ENCODE results near the gene EVI5L.
A peak's percentile ranks its signal among the peaks of the same experiment; 100 is the strongest.

Gene EVI5L

DNA sequence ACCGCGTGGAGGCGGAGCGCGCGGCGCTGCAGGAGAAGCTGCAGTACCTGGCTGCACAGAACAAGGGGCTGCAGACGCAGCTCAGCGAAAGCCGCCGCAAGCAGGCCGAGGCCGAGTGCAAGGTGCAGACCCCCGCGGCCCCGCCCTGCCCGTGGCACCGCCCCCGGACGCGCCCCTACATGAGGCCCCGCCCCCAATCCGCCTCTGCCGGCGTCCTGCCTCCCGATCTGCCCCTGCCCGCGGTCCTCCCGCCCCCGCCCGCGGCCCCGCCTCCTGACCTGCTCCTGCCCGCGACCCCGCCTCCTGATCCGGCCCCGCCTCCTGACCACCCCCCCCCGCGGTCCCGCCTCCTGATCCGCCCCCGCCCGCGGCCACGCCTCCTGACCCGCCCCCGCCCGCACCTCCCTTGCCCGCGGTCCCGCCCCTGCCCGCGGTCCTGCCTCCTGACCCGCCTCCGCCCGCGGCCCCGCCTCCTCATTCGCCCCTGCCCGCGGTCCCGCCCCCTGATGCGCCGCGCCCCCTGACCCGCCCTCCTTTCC, 32.5 kb downstream of the EVI5L start:
- peak; percentile 83 for DNase-seq

DNA sequence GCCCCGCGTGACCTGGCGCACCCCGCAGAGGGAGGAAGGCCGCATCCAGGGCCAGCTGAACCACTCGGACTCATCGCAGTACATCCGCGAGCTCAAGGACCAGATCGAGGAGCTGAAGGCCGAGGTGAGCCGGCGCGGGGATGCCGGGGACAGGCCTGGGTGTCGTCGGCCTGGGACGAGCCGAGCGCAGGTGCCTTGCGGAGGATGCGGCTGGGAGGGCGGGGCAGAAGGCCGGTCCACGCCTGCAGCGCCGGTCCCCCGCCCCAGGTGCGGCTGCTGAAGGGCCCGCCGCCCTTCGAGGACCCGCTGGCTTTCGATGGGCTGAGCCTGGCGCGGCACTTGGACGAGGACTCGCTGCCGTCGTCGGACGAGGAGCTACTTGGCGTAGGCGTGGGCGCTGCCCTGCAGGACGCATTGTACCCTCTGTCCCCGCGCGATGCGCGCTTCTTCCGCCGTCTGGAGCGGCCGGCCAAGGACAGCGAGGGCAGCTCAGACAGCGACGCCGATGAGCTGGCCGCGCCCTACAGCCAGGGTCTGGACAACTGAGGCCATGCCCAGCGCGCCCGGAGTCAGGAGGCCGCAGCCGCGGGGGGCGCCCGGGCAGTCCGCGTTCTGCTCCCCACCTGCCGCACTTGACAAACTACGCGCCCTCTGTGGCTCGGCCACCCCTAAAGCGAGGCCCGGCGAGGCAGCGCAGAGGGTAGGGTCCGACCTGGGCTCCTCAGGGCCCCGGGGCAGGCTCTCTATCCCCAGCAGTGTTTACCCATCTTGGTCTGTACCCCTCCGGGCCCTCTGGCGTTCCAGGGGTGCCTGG, 33.3 kb downstream of the EVI5L start:
- no peak for DNase-seq

DNA sequence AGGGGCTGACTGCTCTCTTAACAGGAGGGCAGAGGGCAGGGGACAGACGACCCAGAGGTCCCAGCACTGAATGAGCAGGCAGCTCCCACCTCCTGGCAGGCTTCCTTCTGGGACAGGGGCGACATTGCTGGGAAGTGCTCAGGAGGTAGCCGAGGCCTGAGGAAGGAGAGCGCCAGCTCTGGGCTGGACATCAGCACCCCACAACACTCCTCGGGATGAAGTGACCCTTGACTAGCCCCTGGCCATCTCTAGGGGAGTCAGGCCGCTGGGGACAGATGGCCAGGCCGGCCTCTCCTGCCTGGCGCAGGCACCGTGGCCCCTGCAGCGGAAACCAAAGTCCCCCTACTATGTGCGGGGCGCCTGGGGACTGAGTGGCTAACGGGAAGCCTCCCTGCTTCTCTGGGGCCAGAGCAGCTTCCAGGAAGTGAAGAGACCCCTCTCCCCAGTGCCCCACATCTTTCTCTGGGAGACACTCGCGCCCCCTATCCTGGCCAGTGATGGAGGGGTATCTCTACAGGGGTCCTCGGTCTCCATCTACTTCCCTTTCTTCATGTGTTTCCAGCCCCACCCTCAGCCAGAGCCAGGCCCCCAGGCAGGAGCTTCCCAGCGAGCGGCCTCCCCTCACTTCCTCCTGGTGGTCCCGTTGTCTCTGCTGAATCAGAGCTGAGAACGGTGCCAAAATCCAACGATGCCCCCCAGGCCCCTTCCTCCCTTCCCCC, 34.1 kb downstream of the EVI5L start:
- DNase-seq, result no peak

DNA sequence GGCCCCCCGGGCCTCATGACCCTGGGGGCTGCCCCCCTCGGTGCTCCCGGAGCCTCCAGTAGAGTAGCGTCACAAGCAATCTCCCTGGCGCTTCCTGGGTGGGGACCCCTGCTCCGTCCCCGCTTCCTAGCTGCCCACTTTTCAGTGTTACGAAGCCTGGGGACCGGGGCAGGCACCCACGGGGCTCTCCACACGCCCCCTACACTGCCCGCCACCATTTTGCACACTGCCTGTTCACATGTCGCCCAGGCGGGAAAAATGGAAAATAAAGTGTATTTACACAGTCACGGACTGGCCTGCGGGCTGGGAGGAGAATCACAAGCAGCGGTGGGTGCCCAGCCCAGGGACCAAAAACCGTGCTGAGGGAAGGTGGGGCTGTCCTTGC, 34.7 kb downstream of the EVI5L start:
- DNase-seq, result no peak

DNA sequence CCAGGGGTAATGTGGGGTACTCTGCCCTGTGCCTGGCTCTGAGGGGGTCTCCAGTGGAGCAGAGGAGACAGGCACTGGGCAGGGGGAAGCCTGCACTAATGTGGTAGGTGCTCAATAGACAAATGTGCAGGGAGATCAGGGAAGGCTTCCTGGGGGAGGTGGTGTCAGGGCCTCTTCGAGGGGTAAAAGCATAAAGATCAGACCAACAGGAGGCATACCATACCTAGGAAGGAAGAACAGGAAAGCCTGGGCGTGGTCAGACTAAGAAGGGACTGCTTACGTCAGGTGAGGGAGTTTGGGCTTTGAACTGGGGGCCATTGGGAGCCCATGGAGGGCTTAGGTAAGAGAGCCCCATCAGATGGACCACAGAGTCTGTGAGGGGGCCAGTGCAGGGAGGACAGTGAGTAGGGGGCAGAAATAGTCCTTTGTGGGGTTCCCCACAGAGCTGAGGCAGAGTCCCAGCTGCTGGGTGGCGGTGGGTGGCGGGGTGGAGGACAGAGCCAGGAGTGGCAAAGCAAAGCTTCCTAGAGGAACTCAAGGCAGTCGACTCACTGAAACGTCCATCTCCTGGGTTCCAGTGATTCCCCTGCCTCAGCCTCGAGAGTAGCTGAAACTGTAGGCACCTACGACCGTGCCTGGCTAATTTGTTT, 35.4 kb downstream of the EVI5L start:
- no peak for DNase-seq

DNA sequence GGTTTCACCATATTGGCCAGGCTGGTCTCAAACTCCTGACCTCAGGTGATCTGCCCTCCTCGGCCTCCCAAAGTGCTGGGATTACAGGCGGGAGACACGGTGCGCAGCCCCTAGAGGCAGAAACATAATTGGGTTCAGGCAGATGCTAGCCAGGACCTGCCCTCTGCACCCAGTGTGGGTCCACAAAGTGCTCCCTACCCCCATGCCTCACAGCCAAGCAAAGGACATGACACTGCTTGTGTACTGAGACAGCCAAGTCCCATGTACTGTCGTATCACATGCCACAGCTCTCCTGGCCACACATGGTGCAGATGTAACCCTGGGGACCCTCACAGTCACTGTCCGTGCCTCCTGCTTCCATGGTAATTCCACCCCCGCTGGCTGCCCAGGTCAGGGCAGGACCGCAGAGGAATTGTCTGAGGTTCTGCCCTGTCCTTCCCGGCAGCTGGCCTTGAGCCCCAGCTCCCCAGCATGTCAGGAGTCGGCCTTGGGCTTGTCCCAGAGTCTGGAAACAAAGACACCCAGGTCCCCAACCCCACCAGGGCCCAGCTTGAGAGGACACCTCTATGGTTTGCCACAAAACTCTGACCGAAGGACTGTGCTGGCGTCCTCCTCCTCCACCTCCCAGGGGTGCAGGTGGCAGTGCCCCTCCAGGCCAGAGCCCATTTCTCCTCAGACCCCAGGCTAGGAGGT, 36.5 kb downstream of the EVI5L start:
- no peak for DNase-seq

DNA sequence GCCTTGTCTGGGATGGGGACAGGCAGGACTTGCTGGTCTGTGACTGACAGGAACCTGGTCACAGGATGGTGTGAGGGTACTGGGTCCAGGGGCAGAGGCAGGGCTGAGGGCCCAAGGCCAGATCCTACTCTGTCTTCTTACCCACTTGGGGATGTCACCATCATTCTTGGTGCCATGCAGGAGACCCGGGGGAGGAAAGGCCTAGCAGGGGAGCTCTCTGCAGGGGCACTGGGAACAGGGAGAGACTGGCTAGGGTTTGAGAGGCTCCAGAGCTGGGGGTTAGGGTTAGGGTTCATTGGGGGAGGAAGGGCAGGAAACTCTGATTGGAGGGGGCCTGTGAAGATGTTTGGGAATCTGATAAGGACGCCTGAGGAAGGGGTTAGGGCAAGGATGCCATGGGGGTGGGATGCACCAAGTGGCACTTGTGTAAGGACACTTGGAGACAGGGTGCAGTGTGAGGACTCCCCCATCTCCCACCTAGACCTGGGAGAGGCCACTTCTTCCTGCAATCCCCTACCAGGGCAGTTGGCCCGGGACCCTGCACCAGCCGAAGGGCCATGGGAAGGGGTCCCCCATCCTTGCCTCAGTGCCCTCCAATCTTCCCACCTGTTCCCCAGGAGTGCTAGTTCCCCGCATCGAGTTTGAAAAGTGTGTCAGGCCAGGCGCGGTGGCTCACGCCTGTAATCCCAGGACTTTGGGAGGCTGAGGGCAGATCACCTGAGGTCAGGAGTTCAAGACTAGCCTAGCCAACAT, 37.2 kb downstream of the EVI5L start:
- no peak for DNase-seq

DNA sequence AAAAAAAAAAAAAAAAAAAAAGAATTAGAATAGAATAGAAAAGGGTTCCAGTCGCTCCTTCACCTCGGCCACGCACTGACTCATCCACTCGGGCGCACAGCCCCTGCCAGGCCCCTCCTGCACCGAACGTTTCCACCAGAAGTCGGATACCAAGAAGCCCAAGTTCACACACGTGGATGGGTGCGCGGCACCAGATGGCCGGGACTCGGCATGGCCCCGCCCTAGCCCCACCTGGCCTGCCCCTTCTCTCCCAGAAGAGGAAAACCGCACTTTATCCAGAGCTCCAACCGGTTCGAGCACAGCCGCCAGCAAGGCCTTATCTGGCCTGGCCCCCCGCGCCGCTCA, 38.3 kb downstream of the EVI5L start:
- peak; percentile 35 for DNase-seq

DNA sequence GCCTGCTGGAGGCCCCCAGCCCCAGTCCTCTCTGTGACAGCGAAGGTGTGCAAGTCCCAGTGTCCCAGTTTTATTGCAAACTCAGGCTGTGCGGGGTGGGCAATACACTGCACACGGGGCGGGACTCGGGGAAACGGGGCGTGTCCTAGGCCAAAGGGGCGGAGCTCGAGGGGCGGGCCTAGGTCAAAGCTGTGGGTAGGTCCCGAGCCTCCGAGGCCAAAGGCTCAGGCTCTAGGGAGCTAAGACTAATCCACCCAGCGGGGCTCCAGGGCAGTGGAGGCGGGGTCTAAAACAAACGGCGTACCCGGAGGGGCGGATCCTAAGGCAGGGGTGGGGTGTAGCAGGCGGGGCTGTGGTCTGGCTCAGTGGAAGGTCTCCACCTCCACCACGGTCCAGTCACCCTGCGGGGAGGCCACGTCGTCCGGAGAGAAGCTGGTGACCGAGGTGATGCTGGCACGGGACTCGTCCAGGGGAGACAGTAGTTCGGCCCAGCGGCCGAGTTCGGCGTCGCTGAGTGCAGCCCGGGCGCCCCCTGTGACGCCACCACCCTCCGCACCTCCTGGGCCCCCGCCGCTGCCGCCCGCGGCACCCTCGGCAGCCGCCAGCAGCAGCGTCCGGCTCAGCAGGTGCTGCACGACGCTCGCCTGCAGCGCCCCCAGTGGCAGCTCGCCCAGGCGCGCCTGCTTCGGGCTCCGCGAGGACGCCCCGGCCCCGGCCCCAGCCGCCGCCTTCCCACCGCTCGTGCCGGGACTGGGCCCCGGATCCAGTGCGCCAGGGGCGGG, 38.8 kb downstream of the EVI5L start:
- peak; percentile 88 for DNase-seq

DNA sequence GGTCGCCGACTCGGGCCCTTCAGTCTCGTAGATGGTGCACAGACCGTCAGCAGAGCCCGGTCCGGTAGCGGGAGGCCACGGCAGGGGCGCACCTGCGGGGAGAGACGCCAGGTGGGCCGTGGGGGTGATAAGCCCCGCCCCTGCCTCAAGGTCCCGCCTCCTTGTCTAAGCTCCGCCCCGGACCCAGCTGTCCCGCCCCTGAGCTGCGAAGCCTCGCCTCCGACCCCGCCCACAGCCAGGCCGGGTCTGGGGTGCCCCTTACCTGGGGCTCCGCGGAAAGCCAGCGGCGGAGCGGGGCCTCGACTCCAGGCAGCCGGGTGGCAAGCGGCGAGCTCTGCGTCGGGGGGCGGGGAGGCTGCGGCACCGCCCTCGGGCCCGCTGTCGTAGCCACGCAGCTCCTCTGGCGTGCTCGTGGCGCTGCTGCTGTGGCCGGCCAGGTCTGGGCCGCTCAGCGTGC, 39.5 kb downstream of the EVI5L start:
- DNase-seq, result peak; percentile 73

DNA sequence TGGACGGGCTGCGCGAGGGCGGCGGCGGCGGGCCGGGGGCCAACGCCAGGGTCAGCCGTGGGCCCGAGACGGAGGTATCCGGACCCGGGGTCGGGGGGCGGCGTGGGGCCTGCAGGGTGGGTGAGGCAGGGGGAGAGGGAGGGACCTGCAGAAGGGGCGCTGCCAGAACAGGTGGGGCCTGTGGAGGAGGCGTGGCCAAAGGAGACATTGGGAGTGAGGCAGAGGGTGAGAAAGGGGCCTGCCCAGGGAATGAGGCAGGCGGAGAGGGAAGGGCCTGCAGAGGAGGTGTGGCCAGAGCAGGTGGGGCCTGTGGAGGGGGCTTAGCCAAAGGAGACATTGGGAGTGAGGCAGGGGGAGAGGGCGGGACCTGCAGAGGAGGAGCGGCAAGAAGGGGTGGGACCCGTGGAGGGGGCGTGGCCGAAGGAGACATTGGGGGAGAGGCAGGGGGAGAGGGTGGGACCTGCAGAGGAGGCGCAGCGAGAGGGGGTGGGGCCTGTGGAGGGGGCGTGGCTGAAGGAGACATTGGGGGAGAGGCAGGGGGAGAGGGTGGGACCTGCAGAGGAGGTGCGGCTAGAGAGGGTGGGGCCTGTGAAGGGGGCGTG, 40.0 kb downstream of the EVI5L start:
- peak; percentile 67 for DNase-seq

DNA sequence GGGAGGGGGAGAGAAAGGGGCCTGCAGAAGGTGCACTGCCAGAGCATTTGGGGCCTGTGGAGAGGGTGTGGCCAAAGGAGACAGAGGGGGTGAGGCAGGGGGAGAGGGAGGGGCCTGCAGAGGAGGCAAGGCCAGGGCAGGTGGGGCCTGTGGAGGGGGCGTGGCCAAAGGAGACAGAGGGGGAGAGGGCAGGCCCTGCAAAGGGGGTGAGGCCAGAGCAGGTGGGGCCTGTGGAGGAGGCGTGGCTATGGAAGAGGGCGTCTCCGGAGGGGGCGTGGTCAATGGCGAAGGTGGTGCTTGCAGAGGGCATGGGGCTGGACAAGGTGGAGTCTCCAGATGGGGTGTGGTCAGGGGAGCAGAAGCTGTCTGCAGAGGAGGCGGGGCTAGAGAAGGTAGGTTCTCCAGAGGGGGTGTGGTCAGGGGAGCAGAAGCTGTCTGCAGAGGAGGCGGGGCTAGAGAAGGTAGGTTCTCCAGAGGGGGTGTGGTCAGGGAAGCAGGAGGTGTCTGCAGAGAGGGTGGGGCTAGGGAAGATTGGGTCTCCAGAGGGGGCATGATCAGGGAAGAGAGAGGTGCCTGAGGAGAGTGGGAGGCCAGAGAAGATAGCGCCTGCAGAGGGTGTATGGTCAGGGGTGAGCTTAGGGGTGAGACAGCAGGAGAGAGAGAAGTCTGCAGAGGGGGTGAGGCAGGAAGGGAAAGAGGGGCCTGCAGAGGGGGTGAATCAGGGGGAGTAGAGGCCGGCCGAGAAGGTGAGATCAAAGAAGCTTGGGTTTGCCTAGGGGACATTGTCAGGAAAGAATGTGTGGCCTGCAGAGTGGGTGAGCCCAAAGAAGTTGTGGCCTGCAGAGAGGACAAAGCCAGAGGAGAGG, 40.8 kb downstream of the EVI5L start:
- peak; percentile 67 for DNase-seq

DNA sequence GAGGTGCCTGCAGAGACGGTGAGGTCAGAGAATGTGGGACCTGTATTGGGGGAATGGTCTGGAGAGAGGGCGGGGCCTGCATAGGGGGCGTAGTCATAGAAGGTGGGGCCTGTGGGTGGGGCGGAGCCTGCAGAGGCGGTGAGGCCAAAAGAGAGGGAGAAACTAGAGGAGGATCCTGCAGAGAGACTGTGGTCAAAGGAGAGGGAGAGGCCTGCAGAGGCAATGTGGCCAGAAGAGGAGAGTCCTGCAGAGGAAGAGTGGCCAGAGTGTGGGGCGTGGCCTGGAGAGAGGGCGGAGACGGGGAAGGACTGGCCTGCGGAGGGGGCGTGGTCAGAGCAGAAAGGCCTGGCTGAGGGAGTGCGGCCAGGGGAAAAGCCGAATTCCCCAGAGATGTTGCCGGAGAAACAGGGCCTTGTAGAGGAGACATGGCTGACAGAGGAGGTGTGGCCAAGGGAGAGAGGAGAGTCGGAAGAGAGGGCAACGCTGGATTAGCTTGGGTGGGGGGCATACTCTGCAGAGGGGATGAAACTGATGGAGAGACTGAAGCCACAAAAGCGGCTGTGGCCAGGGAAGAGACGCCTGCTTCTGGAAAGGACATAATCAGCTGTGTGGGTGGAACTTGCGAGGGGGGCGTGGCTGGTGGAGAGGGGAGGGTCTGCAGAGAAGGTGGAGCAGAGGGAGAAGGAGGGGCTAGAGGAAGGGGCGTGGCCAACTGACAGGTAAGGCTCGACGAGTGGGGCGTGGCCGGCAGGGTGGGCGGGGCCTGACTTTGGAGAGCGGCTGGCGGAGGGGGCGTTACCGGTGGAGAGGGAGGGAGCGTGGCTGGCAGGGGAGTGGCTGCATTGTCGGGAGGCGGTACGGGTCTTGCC, 41.7 kb downstream of the EVI5L start:
- DNase-seq, result peak; percentile 88

DNA sequence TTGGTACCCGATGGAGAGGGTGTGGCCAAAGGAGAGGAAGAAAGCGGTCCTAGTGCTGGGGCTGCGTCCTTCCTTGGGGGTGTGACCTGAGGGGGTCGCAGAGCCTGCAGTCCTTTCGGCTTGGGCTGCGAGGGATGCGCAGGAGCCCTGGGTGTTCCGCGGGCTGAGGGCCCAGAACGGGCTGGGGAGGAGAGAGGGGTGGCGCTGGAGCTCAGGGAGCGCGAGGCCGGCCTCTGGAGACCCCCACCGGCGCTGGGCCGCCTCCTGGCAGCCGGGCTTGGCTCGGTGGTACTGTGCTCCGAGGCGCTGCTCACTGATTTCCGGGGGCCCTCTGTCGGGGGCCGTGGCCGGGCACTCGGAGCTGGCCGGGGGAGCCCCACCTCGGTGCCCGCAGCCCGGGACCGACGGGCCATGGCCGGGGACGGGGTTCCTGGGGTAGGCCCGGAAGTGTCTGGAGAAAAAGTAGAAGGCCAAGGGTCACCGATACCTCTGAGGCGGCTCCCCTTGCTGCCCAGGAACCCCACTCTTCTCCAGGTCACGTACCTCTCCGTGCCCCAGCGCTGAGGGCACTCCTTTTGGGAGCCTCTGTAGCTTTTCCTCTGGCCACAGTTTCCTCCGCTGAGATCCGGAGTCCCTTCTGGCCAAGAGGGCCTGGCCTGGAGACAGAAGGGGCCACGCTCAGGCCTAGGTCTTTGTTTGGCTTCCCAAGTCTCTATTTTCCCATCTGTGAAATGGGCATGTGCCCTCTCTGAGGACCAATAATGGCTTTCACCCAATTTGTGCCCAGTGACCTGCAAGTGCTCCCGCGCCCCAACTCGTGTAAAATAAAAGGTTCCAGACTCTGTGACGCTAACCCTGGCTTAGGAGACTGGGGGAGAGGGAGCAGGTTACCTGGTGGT, 42.5 kb downstream of the EVI5L start:
- no peak for DNase-seq

DNA sequence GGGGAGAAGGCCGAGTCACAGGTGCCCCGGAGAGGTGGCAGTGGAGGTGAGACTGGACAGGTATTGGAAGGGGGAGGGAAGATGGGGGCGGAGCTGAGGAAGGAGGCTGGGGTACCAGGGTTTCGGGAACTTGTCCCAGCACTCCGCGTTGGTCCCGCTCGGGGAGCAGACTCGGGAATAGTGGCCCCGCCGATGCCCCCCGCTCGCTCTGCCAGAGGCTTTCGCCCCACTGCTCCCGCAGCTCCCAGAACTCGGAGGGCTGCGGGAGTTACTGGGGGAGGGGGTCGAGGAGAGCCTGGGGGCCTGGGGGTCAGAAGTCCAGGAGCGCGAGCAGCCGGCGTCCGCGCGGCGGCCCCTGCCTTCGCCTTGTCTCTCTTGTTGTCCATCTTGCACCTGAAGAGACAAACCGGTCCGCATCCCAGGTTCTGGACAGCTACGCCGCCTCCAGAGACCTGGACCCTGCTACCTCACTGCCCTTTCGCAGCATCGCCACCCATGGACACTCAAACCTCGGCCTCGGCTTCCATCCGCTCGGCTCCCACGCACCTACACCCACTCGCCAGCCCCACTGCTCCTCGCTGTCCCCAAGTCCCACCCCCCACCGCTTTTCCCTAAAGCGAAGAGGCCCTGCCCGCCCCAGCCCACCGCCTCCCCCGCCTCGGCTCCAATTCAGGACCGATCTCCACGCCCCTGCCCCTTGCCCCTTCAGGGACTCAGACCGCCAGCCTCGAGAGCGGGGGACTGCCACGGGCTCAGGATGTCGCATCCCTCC, 43.5 kb downstream of the EVI5L start:
- DNase-seq, result no peak

DNA sequence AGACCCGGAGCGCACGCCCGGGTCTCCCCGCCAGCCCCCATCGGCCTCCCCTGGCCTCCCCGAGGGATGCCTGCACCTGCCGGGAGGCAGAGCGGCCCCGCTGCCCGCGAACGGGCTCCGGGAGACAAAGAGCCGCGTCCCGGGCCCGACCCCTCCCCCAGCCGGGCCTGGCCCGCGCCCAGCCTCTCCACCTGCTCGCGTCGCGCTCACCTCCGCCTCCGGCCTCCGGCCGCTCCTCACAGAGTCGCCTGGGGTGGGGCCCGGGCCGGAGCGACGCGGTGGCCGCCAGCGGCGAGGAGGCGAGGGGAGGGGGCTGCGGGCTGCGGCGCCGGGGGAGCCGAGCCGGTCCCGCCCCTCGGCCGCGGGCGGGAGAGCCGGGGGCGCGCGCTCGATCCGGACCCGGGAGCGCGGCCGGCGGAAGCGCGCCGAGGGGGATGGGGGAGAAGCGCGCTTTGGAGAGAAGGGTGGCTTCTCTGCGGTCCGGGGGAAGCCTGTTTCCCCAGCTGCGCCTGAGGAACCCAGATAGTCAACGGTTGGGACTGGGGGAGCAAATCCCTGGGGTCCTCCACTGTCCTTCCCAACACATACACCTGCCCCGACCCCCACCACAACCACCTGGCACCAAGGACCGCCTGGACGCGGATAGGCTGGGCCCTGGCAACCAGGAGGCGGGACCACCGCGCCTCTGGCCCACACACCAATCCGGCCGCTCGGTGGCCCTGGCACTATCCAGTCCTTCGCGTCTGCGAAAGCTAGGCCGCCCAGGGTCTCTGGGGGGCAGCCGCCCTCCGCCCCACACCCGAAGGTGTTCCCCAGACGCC, 44.3 kb downstream of the EVI5L start, which contains the start of gene PRR36:
Gene PRR36, minus strand, starts transcription at position 315 of the 821 bp plus-strand sequence. CDS start 701 bp downstream, outside the sequence.
- DNase-seq, result no peak

All from CD4-positive, alpha-beta T cell treated with Interleukin-15 for 1 hour (primary cell).